Measurements from ENCODE around the gene TMOD1.

DNA sequence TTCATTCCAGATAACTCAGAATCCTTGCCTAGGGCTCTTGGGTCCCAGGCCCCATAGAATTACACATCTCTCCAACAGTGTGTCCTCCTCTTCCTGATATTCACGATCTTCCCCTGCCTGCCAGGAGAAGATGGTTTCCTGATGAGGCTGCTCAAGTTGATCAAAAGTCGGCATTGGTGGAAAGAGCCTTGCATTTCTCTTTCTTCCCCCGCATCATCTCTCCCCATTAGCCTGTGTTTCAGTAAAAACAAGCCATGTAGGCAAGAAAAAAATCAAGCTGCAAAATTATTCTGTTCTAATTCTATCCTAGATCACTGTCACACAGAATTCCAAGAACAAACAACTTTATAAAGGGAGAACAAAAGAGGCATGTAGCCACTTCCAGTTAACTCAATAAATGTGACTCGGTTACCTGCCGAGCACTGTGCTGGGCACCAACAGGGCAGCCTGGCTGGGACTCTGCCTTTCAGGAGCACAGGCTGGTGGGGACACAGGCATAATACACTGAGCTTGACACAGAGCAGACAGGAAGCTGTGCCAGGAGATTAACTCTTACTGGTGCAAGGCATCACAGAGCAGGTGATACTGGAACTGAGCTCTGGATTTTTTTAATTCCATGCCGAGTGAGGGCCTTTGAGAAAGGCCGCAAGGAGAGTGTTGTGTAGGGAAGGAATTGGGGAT is 25.6 kb downstream of the TMOD1 start:
- TF ChIP-seq, protein P1, sequence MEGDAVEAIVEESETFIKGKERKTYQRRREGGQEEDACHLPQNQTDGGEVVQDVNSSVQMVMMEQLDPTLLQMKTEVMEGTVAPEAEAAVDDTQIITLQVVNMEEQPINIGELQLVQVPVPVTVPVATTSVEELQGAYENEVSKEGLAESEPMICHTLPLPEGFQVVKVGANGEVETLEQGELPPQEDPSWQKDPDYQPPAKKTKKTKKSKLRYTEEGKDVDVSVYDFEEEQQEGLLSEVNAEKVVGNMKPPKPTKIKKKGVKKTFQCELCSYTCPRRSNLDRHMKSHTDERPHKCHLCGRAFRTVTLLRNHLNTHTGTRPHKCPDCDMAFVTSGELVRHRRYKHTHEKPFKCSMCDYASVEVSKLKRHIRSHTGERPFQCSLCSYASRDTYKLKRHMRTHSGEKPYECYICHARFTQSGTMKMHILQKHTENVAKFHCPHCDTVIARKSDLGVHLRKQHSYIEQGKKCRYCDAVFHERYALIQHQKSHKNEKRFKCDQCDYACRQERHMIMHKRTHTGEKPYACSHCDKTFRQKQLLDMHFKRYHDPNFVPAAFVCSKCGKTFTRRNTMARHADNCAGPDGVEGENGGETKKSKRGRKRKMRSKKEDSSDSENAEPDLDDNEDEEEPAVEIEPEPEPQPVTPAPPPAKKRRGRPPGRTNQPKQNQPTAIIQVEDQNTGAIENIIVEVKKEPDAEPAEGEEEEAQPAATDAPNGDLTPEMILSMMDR (IDR thresholded peaks at IDR 0.05; ENCODE audit: low read length) = no peak
- TF ChIP-seq EZH2 (IDR thresholded peaks at IDR 0.05; ENCODE audit: borderline replicate concordance, low read length) = no peak
